ENCODE data around the gene RAB9A.
A peak's percentile ranks its signal among the peaks of the same experiment; 100 is the strongest.

Gene RAB9A

DNA sequence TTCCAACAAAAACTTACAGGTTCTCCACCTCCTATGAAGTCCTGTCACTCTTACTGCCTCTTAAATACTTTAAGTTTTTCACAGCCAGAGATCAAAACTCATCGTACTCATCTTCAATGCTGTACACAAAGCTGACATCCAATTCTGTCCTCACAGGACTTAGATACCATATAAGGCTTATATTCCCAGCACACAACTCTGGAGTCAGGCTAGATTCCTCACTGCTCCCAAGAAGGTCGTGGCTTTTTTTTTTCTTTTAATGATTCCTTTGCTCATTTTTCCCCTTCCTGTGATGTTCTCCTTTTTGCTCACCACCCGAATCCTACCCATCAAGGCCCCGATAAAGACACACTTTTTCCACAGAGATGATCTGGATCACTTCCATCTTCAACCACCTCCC, 44.6 kb downstream of the RAB9A start:
- Histone ChIP-seq H3K27ac (ENCODE audit: insufficient read depth, low read length, poor library complexity, severe bottlenecking) (peak overlapping the region; percentile 98), H3K4me3 (ENCODE audit: insufficient read depth, low read depth, low read length, poor library complexity, severe bottlenecking) (peak overlapping the region; percentile 73), H3K36me3 (ENCODE audit: control insufficient read depth, insufficient read depth, low read length) (peaks cover 3% of the 10 kb centered on the region), H3K4me1 (ENCODE audit: control insufficient read depth, insufficient read depth, low read length, poor library complexity, severe bottlenecking) (peaks cover 5% of the 10 kb centered on the region), H3K27me3 (replicated peaks; ENCODE audit: control insufficient read depth, insufficient read depth, low read length, poor library complexity, severe bottlenecking) (no peaks in the 10 kb centered on the region), H3K9me3 (ENCODE audit: control insufficient read depth, low read length) (no peaks in the 10 kb centered on the region)
- no peak for DNase-seq

DNA sequence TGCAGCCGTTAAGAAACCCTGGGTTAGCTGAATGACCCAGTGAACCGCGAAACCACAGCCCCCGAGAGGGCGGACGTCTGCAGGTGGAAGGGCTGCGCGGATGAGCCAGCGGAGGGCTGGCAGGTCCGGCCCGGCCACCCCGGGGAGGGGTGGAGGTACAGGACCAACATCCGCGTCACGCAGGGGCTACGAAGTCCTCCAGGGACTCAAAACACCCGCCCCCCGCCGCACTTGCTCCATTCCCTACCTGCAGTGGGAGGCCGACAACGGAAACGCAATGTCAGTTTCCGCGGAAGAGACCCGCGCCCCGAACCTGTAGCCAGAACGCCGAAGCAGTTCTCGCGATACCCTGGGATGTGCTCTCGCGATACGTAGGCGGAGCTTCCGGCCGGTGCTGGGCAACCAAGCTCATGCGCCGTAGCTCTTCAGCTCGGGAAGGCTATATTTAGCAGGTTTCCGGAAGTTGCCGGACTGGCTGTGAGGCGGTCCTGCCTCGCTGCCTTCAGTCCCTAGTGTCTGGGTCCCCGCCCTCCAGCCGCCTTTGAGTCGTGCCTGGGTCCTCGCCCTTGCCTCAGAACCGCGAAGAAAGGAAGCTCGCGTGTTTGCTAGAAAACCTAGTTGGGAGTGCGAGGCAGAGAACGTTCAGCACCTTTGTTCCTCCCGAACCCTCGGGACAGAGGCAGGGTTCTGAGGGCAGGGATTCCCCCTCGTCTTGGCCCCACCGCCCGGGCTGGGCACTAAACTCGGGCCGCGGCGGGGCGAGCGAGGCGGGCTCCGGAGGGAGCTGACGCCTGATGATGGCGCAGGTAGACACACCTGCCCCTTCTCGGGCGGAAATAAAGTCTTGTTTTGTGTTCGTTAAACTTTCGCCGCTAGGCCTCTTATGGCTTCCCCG, 45.6 kb downstream of the RAB9A start, which contains the start of the genes OFD1 and TRAPPC2:
TSS of gene OFD1 (plus strand) at position 471 of the 895 bp plus-strand sequence. CDS start at position 795, 324 bp downstream.
TSS of gene TRAPPC2 (minus strand) at position 343 of the 895 bp plus-strand sequence. CDS start 14,657 bp downstream, outside the sequence.
- Histone ChIP-seq H3K27ac (ENCODE audit: insufficient read depth, low read length, poor library complexity, severe bottlenecking) (peak within 1 kb of the TSS; percentile 98), H3K4me3 (ENCODE audit: insufficient read depth, low read depth, low read length, poor library complexity, severe bottlenecking) (peak within 1 kb of the TSS; percentile 73), H3K27me3 (replicated peaks; ENCODE audit: control insufficient read depth, insufficient read depth, low read length, poor library complexity, severe bottlenecking) (no peaks in the 10 kb centered on the region), H3K4me1 (ENCODE audit: control insufficient read depth, insufficient read depth, low read length, poor library complexity, severe bottlenecking) (peaks cover 5% of the 10 kb centered on the region), H3K9me3 (ENCODE audit: control insufficient read depth, low read length) (no peaks in the 10 kb centered on the region), H3K36me3 (ENCODE audit: control insufficient read depth, insufficient read depth, low read length) (peaks cover 6% of the 10 kb centered on the region)
- DNase-seq = peak; percentile 82 to 87 (median 86)

DNA sequence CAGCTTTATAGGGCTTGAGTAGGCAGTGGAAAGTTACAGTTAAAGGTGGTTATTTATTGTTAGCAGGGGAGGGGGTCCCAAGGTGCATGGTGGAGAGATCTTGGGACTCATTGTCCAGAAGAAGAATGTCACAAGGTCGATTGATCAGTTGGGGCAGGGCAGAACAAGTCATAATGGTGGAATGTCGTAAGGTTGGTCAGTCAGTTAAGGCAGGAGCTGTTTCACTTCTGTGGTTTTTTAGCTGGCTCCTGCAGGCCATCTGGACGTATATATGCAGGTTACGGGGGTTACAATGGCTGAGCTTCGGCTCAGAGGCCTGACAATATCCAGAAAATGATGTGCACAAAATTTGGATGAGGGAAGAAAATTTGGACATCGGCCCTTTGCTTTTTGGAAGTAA, 52.8 kb downstream of the RAB9A start:
- no peak overlapping the region for H3K27ac ChIP-seq (ENCODE audit: insufficient read depth, low read length, poor library complexity, severe bottlenecking)
- peaks cover 23% of the 10 kb centered on the region for H3K36me3 ChIP-seq (ENCODE audit: control insufficient read depth, insufficient read depth, low read length)
- H3K4me1 ChIP-seq (ENCODE audit: control insufficient read depth, insufficient read depth, low read length, poor library complexity, severe bottlenecking) = no peaks in the 10 kb centered on the region
- H3K4me3 ChIP-seq (ENCODE audit: insufficient read depth, low read depth, low read length, poor library complexity, severe bottlenecking) = no peak overlapping the region
- no peak for DNase-seq
- H3K9me3 ChIP-seq (ENCODE audit: control insufficient read depth, low read length) = no peaks in the 10 kb centered on the region
- H3K27me3 ChIP-seq (replicated peaks; ENCODE audit: control insufficient read depth, insufficient read depth, low read length, poor library complexity, severe bottlenecking) = no peaks in the 10 kb centered on the region

GRCh38 chrX:13742397-13743176, 53.7 kb downstream of the RAB9A start:
- no peak overlapping the region for H3K4me3 ChIP-seq (ENCODE audit: insufficient read depth, low read depth, low read length, poor library complexity, severe bottlenecking)
- H3K36me3 ChIP-seq (ENCODE audit: control insufficient read depth, insufficient read depth, low read length) = peaks cover 19% of the 10 kb centered on the region
- no peaks in the 10 kb centered on the region for H3K27me3 ChIP-seq (replicated peaks; ENCODE audit: control insufficient read depth, insufficient read depth, low read length, poor library complexity, severe bottlenecking)
- no peaks in the 10 kb centered on the region for H3K4me1 ChIP-seq (ENCODE audit: control insufficient read depth, insufficient read depth, low read length, poor library complexity, severe bottlenecking)
- H3K27ac ChIP-seq (ENCODE audit: insufficient read depth, low read length, poor library complexity, severe bottlenecking) = peak overlapping the region; percentile 59
- H3K9me3 ChIP-seq (ENCODE audit: control insufficient read depth, low read length) = no peaks in the 10 kb centered on the region
- peak; percentile 20 to 30 (median 25) for DNase-seq

DNA sequence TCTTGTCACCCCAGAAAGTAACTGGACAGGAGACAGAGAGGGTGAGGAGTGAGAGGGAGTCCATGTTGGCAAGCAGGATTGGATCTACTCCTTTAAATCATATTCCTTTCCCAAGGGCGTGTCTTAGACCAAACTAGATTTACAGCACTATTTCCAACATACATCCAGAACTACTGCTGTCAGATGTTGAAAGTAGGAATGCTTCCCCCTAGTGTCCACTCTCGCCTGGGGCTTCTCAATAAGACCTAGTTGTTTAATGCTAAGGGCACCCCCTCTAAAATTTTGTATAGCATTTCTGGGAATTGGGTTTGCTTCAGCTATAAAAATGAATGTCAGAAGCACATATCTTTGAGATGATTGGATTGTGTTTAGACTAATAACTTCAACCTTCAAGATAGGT, 58.9 kb downstream of the RAB9A start:
- Histone ChIP-seq H3K27me3 (replicated peaks; ENCODE audit: control insufficient read depth, insufficient read depth, low read length, poor library complexity, severe bottlenecking) (no peaks in the 10 kb centered on the region), H3K36me3 (ENCODE audit: control insufficient read depth, insufficient read depth, low read length) (peaks cover 26% of the 10 kb centered on the region), H3K4me3 (ENCODE audit: insufficient read depth, low read depth, low read length, poor library complexity, severe bottlenecking) (no peak overlapping the region), H3K9me3 (ENCODE audit: control insufficient read depth, low read length) (no peaks in the 10 kb centered on the region), H3K4me1 (ENCODE audit: control insufficient read depth, insufficient read depth, low read length, poor library complexity, severe bottlenecking) (no peaks in the 10 kb centered on the region), H3K27ac (ENCODE audit: insufficient read depth, low read length, poor library complexity, severe bottlenecking) (no peak overlapping the region)
- no peak for DNase-seq

DNA sequence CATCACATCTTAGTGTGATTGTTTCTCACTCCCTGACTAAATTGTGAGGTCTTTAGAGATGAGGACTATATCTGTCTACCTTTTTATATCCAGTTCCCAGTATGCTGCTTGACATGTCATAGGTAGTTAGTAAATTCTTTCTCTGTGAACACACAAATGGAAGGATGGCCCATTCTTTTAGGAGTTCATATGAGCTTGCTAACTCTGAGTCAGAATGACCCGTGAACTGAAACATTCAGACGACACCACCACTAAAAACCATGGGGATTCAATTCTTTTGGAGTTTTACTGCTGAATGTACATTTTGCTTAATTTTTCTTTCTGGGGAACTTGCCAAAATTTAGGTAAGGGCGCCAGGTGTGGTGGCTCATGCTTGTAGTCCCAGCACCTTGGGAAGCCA, 59.6 kb downstream of the RAB9A start:
- Histone ChIP-seq H3K9me3 (ENCODE audit: control insufficient read depth, low read length) (no peaks in the 10 kb centered on the region), H3K27ac (ENCODE audit: insufficient read depth, low read length, poor library complexity, severe bottlenecking) (no peak overlapping the region), H3K4me3 (ENCODE audit: insufficient read depth, low read depth, low read length, poor library complexity, severe bottlenecking) (no peak overlapping the region), H3K27me3 (replicated peaks; ENCODE audit: control insufficient read depth, insufficient read depth, low read length, poor library complexity, severe bottlenecking) (no peaks in the 10 kb centered on the region), H3K4me1 (ENCODE audit: control insufficient read depth, insufficient read depth, low read length, poor library complexity, severe bottlenecking) (no peaks in the 10 kb centered on the region), H3K36me3 (ENCODE audit: control insufficient read depth, insufficient read depth, low read length) (peaks cover 26% of the 10 kb centered on the region)
- no peak for DNase-seq

GRCh38 chrX:13750204-13750603, 61.3 kb downstream of the RAB9A start:
- Histone ChIP-seq H3K27me3 (replicated peaks; ENCODE audit: control insufficient read depth, insufficient read depth, low read length, poor library complexity, severe bottlenecking) (no peaks in the 10 kb centered on the region), H3K27ac (ENCODE audit: insufficient read depth, low read length, poor library complexity, severe bottlenecking) (no peak overlapping the region), H3K36me3 (ENCODE audit: control insufficient read depth, insufficient read depth, low read length) (peaks cover 19% of the 10 kb centered on the region), H3K9me3 (ENCODE audit: control insufficient read depth, low read length) (no peaks in the 10 kb centered on the region), H3K4me3 (ENCODE audit: insufficient read depth, low read depth, low read length, poor library complexity, severe bottlenecking) (no peak overlapping the region), H3K4me1 (ENCODE audit: control insufficient read depth, insufficient read depth, low read length, poor library complexity, severe bottlenecking) (no peaks in the 10 kb centered on the region)
- no peak for DNase-seq

DNA sequence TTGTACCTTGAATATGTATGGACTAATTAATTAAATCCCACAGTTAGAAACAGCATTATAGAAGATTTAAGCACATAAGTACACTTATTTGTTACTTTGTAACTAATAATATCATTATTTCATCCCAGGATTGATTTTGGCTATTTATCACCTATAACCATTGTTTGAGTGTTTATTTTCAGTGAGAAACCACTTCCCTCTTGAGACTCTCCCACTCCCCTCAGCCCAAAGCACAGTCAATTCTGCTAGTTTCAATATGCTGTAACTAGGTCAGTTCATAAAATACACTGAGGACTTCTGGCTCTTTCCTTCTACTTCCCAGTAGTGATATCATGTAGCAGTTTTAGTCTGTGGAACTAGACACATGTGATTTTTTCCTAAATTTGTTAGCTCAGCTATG, 61.9 kb downstream of the RAB9A start:
- DNase-seq = no peak

DNA sequence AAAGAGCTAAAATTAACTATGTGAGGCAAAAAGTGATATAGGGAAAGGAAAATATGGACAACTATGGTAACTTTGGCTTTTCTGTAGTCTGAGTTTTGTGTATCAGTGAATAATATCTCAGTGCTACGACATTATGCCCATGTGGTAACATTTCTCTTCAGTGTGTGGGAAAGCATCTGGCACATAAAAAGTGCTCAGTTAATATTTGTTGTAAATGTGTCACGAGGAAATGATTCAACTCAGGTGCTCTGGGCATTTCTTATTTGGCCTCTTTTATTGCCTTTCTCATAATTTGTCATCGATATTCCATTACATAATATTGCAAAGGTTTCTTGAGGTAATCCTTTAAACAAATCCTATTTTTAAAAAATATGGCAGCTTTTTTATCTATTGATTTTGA, 63.2 kb downstream of the RAB9A start:
- H3K27ac ChIP-seq (ENCODE audit: insufficient read depth, low read length, poor library complexity, severe bottlenecking) = no peak overlapping the region
- no peaks in the 10 kb centered on the region for H3K9me3 ChIP-seq (ENCODE audit: control insufficient read depth, low read length)
- DNase-seq = no peak
- H3K4me1 ChIP-seq (ENCODE audit: control insufficient read depth, insufficient read depth, low read length, poor library complexity, severe bottlenecking) = no peaks in the 10 kb centered on the region
- peaks cover 25% of the 10 kb centered on the region for H3K36me3 ChIP-seq (ENCODE audit: control insufficient read depth, insufficient read depth, low read length)
- no peak overlapping the region for H3K4me3 ChIP-seq (ENCODE audit: insufficient read depth, low read depth, low read length, poor library complexity, severe bottlenecking)
- H3K27me3 ChIP-seq (replicated peaks; ENCODE audit: control insufficient read depth, insufficient read depth, low read length, poor library complexity, severe bottlenecking) = no peaks in the 10 kb centered on the region

More for the DNA sequence above, 61.9 kb downstream of the RAB9A start:
- no peaks in the 10 kb centered on the region for H3K27me3 ChIP-seq (replicated peaks; ENCODE audit: control insufficient read depth, insufficient read depth, low read length, poor library complexity, severe bottlenecking)
- H3K4me1 ChIP-seq (ENCODE audit: control insufficient read depth, insufficient read depth, low read length, poor library complexity, severe bottlenecking) = no peaks in the 10 kb centered on the region
- H3K36me3 ChIP-seq (ENCODE audit: control insufficient read depth, insufficient read depth, low read length) = peaks cover 19% of the 10 kb centered on the region
- H3K9me3 ChIP-seq (ENCODE audit: control insufficient read depth, low read length) = no peaks in the 10 kb centered on the region
- H3K27ac ChIP-seq (ENCODE audit: insufficient read depth, low read length, poor library complexity, severe bottlenecking) = no peak overlapping the region
- H3K4me3 ChIP-seq (ENCODE audit: insufficient read depth, low read depth, low read length, poor library complexity, severe bottlenecking) = no peak overlapping the region

- H3K27ac ChIP-seq (ENCODE audit: insufficient read depth, low read length, poor library complexity, severe bottlenecking) = no peak overlapping the region
- H3K9me3 ChIP-seq (ENCODE audit: control insufficient read depth, low read length) = no peaks in the 10 kb centered on the region
- no peak overlapping the region for H3K4me3 ChIP-seq (ENCODE audit: insufficient read depth, low read depth, low read length, poor library complexity, severe bottlenecking)
- no peak for DNase-seq
- H3K36me3 ChIP-seq (ENCODE audit: control insufficient read depth, insufficient read depth, low read length) = peaks cover 30% of the 10 kb centered on the region
- H3K4me1 ChIP-seq (ENCODE audit: control insufficient read depth, insufficient read depth, low read length, poor library complexity, severe bottlenecking) = no peaks in the 10 kb centered on the region
- no peaks in the 10 kb centered on the region for H3K27me3 ChIP-seq (replicated peaks; ENCODE audit: control insufficient read depth, insufficient read depth, low read length, poor library complexity, severe bottlenecking)
Measured at GRCh38 chrX:13752646-13753045, 63.7 kb downstream of the RAB9A start.
